ENCODE results near the gene PDGFC.

PDGFC gene

DNA sequence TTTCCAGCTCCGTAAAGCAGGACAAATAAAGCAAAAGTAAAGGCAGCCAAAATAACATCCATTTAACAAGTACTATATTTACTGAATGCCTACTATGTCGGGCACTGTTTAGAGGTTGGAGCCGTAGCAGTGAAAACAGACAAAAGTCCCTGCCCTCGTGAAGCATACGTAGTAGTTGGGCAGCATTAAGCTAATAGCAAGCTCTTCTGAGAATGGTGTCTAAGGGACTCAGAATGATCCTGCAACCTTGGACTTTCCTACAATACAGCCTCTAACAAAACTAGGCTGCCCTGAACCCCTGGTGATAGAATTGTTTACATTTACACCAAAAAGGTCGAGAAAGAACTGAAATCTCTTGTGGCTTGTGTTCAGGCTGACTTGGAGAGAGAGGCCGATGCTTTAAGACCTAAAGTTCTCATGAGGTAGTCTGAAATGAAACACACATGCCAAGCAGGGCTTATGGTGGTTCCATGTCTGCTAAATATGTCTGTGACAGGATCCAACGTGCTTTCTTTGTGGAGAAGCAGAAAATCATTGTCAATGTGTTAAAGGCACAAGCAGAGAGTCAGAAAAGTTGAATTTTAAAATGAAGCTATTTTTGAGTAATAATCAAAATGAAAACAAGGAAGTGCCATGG, 898 bp upstream of the PDGFC start:
- TF ChIP-seq CTCF (IDR thresholded peaks at IDR 0.05) = no peak

- no peak for TF ChIP-seq CTCF (IDR thresholded peaks at IDR 0.05)
Measured at GRCh38 chr4:156971165-156971675, 379 bp downstream of the PDGFC start.

GRCh38 chr4:156970501-156971164, 966 bp downstream of the PDGFC start:
- no peak for TF ChIP-seq CTCF (IDR thresholded peaks at IDR 0.05)

DNA sequence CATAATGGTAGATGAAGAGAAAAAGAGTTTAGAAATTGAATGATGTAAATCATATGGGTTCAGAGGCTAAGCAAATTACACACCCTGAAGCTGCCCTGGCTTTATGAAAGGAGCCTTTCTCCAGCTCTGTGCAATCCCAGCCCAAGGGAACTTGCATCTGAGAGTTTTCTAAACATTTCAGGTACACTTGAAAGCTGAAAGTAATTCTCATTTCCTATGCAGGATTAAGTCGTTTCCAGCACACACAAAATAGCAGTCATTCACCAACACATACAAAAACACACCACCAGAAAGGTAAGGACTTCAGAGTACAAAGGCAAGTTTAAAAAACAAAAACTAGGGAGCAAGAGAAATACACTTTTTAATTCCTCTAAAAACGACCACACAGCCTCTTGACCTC, 1.7 kb downstream of the PDGFC start:
- TF ChIP-seq CTCF (IDR thresholded peaks at IDR 0.05) = no peak

GRCh38 chr4:156969101-156969500, 2.5 kb downstream of the PDGFC start:
- no peak for TF ChIP-seq CTCF (IDR thresholded peaks at IDR 0.05)

DNA sequence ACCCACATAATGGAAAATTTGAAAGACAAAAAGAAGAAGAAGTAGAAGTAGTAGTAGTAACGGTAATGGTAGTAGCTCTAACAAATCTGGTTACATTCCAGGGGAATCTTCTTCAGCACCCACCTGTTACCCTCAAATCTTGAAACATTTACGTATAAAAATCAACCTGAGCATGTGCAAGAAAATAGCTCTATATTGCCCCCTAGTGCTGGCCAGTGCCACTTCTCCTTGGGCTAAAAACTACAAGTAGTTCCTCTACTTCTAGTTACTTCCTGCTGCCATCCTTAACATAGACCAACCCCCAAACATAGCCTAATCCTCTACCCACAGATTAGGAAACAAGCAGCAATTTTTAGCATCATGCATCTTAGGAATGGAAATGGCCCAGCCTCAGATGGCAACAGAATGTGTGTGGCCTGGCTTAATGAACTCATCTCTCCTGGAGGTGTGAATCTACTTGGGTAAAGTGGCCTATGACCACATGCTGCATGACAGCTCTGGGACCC, 3.1 kb downstream of the PDGFC start:
- peak; percentile 75 for TF ChIP-seq CTCF (IDR thresholded peaks at IDR 0.05)

DNA sequence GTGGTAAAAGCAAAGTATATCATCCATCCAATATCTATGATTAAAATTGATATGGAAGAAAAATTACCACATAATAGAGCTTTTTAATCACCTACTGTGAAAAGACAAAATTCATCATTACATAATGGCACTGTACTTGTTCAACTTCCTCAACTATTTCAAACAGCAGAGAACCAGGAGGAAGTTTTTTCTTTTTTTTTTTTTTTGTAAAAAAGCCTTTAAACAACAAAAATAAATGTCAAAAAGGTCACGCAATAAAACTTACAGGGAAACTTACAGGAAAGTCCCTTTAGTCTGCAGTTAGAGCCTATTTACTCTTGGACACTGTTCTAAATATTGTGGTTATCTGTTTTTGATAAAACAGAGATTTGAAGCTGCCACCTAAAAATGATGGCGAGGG, 4.8 kb downstream of the PDGFC start:
- no peak for TF ChIP-seq CTCF (IDR thresholded peaks at IDR 0.05)

Data from LNCAP (cell line).